Skeletal muscle tissue (tissue), 4 donors: ENCODE measurements around the gene PRSS56. TPM values are rescaled to one million over a fixed set of nuclear protein-coding genes. Genes with fewer than 3 reads are reported as not detected.

Source experiments
- H3K27ac ChIP-seq: one replicate; pipeline ENCODE4 v1.7.0; 2013; ENCODE audit warnings: mild to moderate bottlenecking, low read depth, low read length, inconsistent platforms
- H3K27me3 ChIP-seq, 3 donors: one replicate each; pipeline ENCODE4 v1.7.0; 2013; ENCODE audit warnings: low read length in 3 of 3; ENCODE audit not compliant: control insufficient read depth in 3 of 3, insufficient read depth in 3 of 3
- H3K36me3 ChIP-seq, 3 donors: one replicate each; pipeline ENCODE4 v1.7.0; 2013; ENCODE audit warnings: low read length in 3 of 3; ENCODE audit not compliant: control insufficient read depth in 3 of 3, insufficient read depth in 3 of 3
- H3K4me1 ChIP-seq, 3 donors: one replicate each; pipeline ENCODE4 v1.7.0; 2013; ENCODE audit warnings: low read length in 3 of 3, mild to moderate bottlenecking in 3 of 3; ENCODE audit not compliant: control insufficient read depth in 3 of 3, insufficient read depth in 3 of 3
- H3K4me3 ChIP-seq, 3 donors: one replicate each; pipeline ENCODE4 v1.7.0; 2013; ENCODE audit warnings: low read length in 3 of 3
- H3K9ac ChIP-seq, 3 donors: one replicate each; pipeline ENCODE4 v1.7.0; 2013; ENCODE audit warnings: low read length in 3 of 3, mild to moderate bottlenecking in 3 of 3, moderate library complexity in 2 of 3, low read depth in 1 of 3
- H3K9me3 ChIP-seq, 3 donors: one replicate each; pipeline ENCODE4 v1.7.0; 2013; ENCODE audit warnings: low read length in 3 of 3; ENCODE audit not compliant: control insufficient read depth in 3 of 3
- total RNA-seq: library from RNA; depleted of rRNA; stranded (reverse); fragments of >200 nt; gene quantifications from one replicate; pipeline ENCODE4 v1.2.3, GENCODE V29; 2014
- donor health status: Osteomylitis.

PRSS56 gene
- total RNA-seq, 1 donor from 2014 or later: 1.0 TPM

GRCh38 chr2:232539298-232540231, 19.4 kb downstream of the PRSS56 start, which contains the start of gene CHRNG:
Gene CHRNG (plus strand): TSS chr2:232539692. CDS start chr2:232539748, 56 bp downstream.
- peaks cover 0 to 4% (median 0%) of the 10 kb centered on the region in 3 donors for H3K27me3 ChIP-seq
- H3K9ac ChIP-seq: peak within 1 kb of the TSS; percentile 56 to 79 (median 65)
- peaks cover 16 to 54% (median 42%) of the 10 kb centered on the region in 3 donors for H3K4me1 ChIP-seq
- peaks cover 0 to 4% (median 0%) of the 10 kb centered on the region in 3 donors for H3K9me3 ChIP-seq
- H3K4me3 ChIP-seq: peak within 1 kb of the TSS; percentile 46 to 60 (median 54)
- H3K36me3 ChIP-seq: peaks cover 4 to 16% (median 15%) of the 10 kb centered on the region in 3 donors
- H3K27ac ChIP-seq: peak within 1 kb of the TSS; percentile 66

DNA sequence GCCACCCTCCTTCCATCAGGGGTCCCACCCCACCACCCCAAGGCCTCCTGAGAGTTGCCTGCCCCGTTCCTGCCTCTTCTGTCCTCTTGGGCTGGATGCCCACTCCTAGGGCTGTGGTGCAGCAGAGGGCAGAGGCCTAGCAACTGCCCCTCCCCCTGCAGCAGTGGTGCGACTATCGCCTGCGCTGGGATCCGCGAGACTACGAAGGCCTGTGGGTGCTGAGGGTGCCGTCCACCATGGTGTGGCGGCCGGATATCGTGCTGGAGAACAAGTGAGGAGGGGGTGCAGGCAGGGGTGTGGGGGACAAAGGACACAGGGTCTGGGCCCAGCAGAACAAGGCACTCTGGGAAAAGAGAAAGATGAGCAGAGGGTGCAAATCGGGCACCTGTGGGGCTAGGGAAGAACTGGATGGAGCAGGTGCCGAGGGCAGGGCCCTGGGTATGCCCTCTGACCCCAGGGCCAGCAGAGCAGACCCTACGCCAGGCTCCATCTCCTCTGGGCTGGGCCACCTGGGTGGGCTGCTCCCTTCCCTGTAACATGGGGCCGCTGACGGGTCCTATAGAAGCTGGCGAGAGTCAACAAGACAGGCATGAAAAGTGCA, 20.4 kb downstream of the PRSS56 start:
- Histone ChIP-seq H3K9ac (peak overlapping the region; percentile 56 to 79 (median 65)), H3K27me3 (peaks cover 0 to 4% (median 0%) of the 10 kb centered on the region in 3 donors), H3K4me1 (peaks cover 16 to 57% (median 45%) of the 10 kb centered on the region in 3 donors), H3K36me3 (peaks cover 2 to 10% (median 8%) of the 10 kb centered on the region in 3 donors), H3K4me3 (peak overlapping the region; percentile 46 to 60 (median 54)), H3K27ac (no peak overlapping the region), H3K9me3 (peaks cover 0 to 4% (median 0%) of the 10 kb centered on the region in 3 donors)

DNA sequence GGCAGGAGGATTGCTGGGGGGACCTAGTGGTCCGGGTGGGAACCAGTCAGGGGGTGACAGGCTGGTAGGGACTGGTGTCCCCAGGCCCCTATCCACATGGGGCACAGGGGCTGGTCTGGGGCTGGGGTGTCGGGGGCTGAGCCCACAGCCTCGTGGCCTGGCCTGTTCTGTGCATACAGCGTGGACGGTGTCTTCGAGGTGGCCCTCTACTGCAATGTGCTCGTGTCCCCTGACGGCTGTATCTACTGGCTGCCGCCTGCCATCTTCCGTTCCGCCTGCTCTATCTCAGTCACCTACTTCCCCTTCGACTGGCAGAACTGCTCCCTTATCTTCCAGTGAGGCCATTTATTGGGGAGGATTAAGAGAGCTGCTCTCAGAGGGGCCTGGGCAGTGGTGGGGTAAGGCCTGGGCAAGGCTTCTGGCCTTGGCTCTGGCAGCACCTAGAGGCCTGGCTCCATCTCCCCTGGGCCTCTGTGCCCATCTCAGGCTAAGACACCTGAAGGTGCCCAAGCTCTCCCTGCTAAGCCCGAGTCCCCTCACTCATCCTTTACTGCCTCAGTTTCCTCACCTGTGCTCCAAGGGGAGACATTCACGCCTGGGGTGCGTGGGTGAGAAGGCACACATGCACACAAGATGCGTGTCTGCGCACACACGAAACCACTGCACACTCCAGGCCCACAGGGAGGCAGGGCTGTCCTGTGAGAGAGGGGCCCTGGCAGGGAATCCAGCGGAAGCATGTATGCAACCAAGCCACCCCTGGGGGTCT, 21.2 kb downstream of the PRSS56 start:
- Histone ChIP-seq H3K27ac (no peak overlapping the region), H3K9ac (peak overlapping the region in 2 of 3 donors; percentile 33 to 38), H3K9me3 (peaks cover 0 to under 1% (median 0%) of the 10 kb centered on the region in 3 donors), H3K36me3 (peaks cover 2 to 4% (median 3%) of the 10 kb centered on the region in 3 donors), H3K4me1 (peaks cover 16 to 63% (median 47%) of the 10 kb centered on the region in 3 donors), H3K4me3 (no peak overlapping the region), H3K27me3 (peaks cover 0 to 4% (median 0%) of the 10 kb centered on the region in 3 donors)

DNA sequence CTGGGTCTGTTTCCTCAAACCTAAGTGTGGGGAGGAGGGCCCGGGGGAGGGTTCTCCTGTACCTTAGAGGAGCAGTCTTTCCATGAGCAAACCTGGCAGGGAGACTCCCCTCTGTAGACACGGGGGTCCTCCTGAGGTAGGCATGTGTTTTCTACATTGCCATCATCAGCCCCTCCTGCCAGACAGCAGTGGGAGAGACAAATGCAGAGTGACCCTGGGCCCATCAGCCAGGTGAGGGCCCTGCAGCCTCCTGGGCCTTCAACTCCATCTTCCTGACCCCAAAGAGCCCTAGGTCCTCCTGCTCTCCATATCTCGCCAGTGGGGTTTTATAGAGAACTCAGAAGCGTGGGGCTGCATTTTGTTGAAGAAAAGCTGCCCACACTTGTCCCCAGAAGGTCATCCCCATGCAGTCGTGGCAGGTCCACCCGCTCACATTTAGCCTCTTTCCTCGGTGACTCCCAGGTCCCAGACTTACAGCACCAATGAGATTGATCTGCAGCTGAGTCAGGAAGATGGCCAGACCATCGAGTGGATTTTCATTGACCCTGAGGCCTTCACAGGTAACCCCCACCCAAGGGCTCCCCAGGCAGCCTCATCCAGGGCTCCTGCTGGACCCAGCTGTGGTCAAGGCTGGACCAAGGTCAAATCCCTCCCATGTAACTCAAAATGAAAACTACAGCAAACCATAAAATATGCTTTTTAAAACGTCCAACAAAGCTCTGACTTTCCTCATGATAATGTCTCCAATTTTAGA, 21.9 kb downstream of the PRSS56 start:
- Histone ChIP-seq H3K27ac (no peak overlapping the region), H3K36me3 (peaks cover 6 to 7% (median 6%) of the 10 kb centered on the region in 3 donors), H3K9me3 (no peaks in the 10 kb centered on the region), H3K27me3 (peaks cover 0 to 4% (median 0%) of the 10 kb centered on the region in 3 donors), H3K9ac (peak overlapping the region in 1 of 3 donors; percentile 33), H3K4me3 (no peak overlapping the region), H3K4me1 (peaks cover 16 to 65% (median 44%) of the 10 kb centered on the region in 3 donors)

- no peak overlapping the region for H3K27ac ChIP-seq
- H3K9me3 ChIP-seq: no peaks in the 10 kb centered on the region
- peaks cover 7 to 11% (median 9%) of the 10 kb centered on the region in 3 donors for H3K36me3 ChIP-seq
- H3K9ac ChIP-seq: no peak overlapping the region
- H3K4me3 ChIP-seq: no peak overlapping the region
- H3K27me3 ChIP-seq: peaks cover 0 to 4% (median 0%) of the 10 kb centered on the region in 3 donors
- H3K4me1 ChIP-seq: peaks cover 10 to 64% (median 42%) of the 10 kb centered on the region in 3 donors
These were observed 22.7 kb downstream of the PRSS56 start for GRCh38 chr2:232542715-232543467.

GRCh38 chr2:232543491-232543890, 23.3 kb downstream of the PRSS56 start:
- Histone ChIP-seq H3K9ac (no peak overlapping the region), H3K9me3 (no peaks in the 10 kb centered on the region), H3K27ac (no peak overlapping the region), H3K27me3 (peaks cover 0 to 4% (median 0%) of the 10 kb centered on the region in 3 donors), H3K4me1 (peaks cover 10 to 61% (median 38%) of the 10 kb centered on the region in 3 donors), H3K36me3 (peaks cover 7 to 11% (median 9%) of the 10 kb centered on the region in 3 donors), H3K4me3 (no peak overlapping the region)

- Histone ChIP-seq H3K4me3 (no peak overlapping the region), H3K9ac (no peak overlapping the region), H3K4me1 (peaks cover 9 to 55% (median 33%) of the 10 kb centered on the region in 3 donors), H3K27ac (no peak overlapping the region), H3K9me3 (no peaks in the 10 kb centered on the region), H3K36me3 (peaks cover 7 to 11% (median 9%) of the 10 kb centered on the region in 3 donors), H3K27me3 (peaks cover 0 to 4% (median 0%) of the 10 kb centered on the region in 3 donors)
These were observed 23.9 kb downstream of the PRSS56 start for GRCh38 chr2:232543928-232544631.

GRCh38 chr2:232544674-232545073, 24.5 kb downstream of the PRSS56 start:
- peaks cover 7 to 11% (median 9%) of the 10 kb centered on the region in 3 donors for H3K36me3 ChIP-seq
- H3K9ac ChIP-seq: no peak overlapping the region
- H3K27me3 ChIP-seq: peaks cover 0 to 3% (median 0%) of the 10 kb centered on the region in 3 donors
- no peak overlapping the region for H3K4me3 ChIP-seq
- H3K9me3 ChIP-seq: no peaks in the 10 kb centered on the region
- peaks cover 3 to 49% (median 27%) of the 10 kb centered on the region in 3 donors for H3K4me1 ChIP-seq
- no peak overlapping the region for H3K27ac ChIP-seq
